ENCODE data around the gene FGF7. TPM values are rescaled to one million over a fixed set of nuclear protein-coding genes. Genes with fewer than 3 reads are reported as not detected.
"Not testable (repeated sequence)": the region's sequence is repeated elsewhere in the genome, so short reads cannot be mapped to it uniquely, and the experiment has no call there.

FGF7 gene
- total and polyA plus RNA-seq, 3 donors from 2014 or later = 1.6 to 3.2 (median 2.8) TPM

GRCh38 chr15:49501586-49501985, 78.5 kb downstream of the FGF7 start:
- Histone ChIP-seq H3K4me3 (no peak overlapping the region), H3K27me3 (no peaks in the 10 kb centered on the region), H3K27ac (no peak overlapping the region), H3K9me3 (no peaks in the 10 kb centered on the region), H3K4me1 (no peaks in the 10 kb centered on the region), H3K36me3 (ENCODE audit: low read depth, missing control alignments) (no peaks in the 10 kb centered on the region)
- DNase-seq = no peak
- intact Hi-C loops (cut with DNase I; ENCODE audit: low total_unique reads) = no loop called here
- TF ChIP-seq, protein P1, sequence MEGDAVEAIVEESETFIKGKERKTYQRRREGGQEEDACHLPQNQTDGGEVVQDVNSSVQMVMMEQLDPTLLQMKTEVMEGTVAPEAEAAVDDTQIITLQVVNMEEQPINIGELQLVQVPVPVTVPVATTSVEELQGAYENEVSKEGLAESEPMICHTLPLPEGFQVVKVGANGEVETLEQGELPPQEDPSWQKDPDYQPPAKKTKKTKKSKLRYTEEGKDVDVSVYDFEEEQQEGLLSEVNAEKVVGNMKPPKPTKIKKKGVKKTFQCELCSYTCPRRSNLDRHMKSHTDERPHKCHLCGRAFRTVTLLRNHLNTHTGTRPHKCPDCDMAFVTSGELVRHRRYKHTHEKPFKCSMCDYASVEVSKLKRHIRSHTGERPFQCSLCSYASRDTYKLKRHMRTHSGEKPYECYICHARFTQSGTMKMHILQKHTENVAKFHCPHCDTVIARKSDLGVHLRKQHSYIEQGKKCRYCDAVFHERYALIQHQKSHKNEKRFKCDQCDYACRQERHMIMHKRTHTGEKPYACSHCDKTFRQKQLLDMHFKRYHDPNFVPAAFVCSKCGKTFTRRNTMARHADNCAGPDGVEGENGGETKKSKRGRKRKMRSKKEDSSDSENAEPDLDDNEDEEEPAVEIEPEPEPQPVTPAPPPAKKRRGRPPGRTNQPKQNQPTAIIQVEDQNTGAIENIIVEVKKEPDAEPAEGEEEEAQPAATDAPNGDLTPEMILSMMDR (IDR thresholded peaks at IDR 0.05) = no peak
- no peak for TF ChIP-seq POLR2A (IDR thresholded peaks at IDR 0.05)
- 92 to 94% methylated on average over 1 of the region's 1 CpG for WGBS, 2 donors

DNA sequence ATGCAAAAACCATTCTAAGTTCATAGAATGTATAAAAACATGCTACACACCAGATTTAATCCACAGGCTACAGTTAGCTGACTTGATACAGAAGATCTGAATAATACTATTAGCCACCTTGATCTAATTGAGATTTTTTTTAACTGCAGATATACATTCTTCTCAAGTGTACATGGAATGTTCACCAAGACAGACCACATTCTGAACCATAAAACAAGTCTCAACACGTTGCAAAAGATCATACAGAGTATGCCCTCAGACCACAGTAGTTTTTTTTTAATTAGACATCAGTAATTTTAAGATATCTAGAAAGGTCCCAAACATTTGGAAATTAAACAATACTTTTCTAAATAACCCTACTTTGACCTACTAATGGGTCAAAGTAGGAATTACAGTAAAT, 83.3 kb downstream of the FGF7 start:
- WGBS, 2 donors = 38 to 60% methylated on average over 1 of the region's 1 CpG
- DNase-seq = no peak
- Histone ChIP-seq H3K27me3 (no peaks in the 10 kb centered on the region), H3K4me3 (no peak overlapping the region), H3K27ac (no peak overlapping the region), H3K4me1 (no peaks in the 10 kb centered on the region), H3K36me3 (ENCODE audit: low read depth, missing control alignments) (no peaks in the 10 kb centered on the region), H3K9me3 (no peaks in the 10 kb centered on the region)
- TF ChIP-seq POLR2A (IDR thresholded peaks at IDR 0.05) = no peak
- TF ChIP-seq, protein P1 (IDR thresholded peaks at IDR 0.05) = no peak
- intact Hi-C loops (cut with DNase I; ENCODE audit: low total_unique reads) = no loop called here

DNA sequence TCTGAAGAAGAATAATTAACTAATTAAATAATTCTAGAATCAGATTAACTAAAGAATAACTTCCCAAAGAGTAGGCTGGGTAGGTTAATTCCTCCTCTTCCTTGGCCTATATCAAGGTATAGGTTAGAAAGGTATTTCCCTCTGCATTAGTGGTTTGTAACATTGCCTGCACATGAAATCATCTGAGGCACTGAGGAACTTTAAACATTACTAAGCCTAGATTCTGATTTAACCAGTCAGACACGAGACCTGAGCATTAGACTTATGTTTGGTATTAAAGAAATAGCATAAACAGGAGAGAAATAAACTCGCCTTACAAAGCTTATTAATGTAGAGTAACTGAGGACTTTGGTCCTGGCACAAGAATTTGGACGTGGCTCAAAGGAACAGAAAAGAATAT, 84.2 kb downstream of the FGF7 start:
- no peaks in the 10 kb centered on the region for H3K9me3 ChIP-seq
- intact Hi-C loops (cut with DNase I; ENCODE audit: low total_unique reads) = no loop called here
- H3K36me3 ChIP-seq (ENCODE audit: low read depth, missing control alignments) = no peaks in the 10 kb centered on the region
- no peak for DNase-seq
- no peaks in the 10 kb centered on the region for H3K4me1 ChIP-seq
- H3K4me3 ChIP-seq = no peak overlapping the region
- WGBS, 2 donors = 81 to 89% methylated on average over 3 of the region's 3 CpGs
- no peak overlapping the region for H3K27ac ChIP-seq
- TF ChIP-seq POLR2A (IDR thresholded peaks at IDR 0.05) = no peak
- TF ChIP-seq, protein P1 (IDR thresholded peaks at IDR 0.05) = no peak
- H3K27me3 ChIP-seq = no peaks in the 10 kb centered on the region

GRCh38 chr15:49512739-49513138, 89.7 kb downstream of the FGF7 start:
- H3K9me3 ChIP-seq; H3K4me1 ChIP-seq; H3K4me3 ChIP-seq; DNase-seq; intact Hi-C loops (cut with DNase I; ENCODE audit: low total_unique reads); H3K36me3 ChIP-seq (ENCODE audit: low read depth, missing control alignments); H3K27me3 ChIP-seq; H3K27ac ChIP-seq: not testable (repeated sequence)
- 83 to 91% methylated on average over 4 of the region's 4 CpGs for WGBS, 2 donors

- TF ChIP-seq, protein P1 (IDR thresholded peaks at IDR 0.05) = no peak
- TF ChIP-seq POLR2A (IDR thresholded peaks at IDR 0.05) = no peak
- Histone ChIP-seq H3K27me3 (no peaks in the 10 kb centered on the region), H3K4me1 (no peaks in the 10 kb centered on the region), H3K27ac (no peak overlapping the region), H3K4me3 (no peak overlapping the region), H3K36me3 (ENCODE audit: low read depth, missing control alignments) (no peaks in the 10 kb centered on the region), H3K9me3 (no peaks in the 10 kb centered on the region)
- 74 to 90% methylated on average over 3 of the region's 3 CpGs for WGBS, 2 donors
- no peak for DNase-seq
- intact Hi-C loops (cut with DNase I; ENCODE audit: low total_unique reads) = no loop called here
These were observed 98.8 kb downstream of the FGF7 start for GRCh38 chr15:49521802-49522201.

Data from testis (tissue), 3 donors.